ENCODE data around the gene CASP2.

- TF ChIP-seq CTCF (IDR thresholded peaks at IDR 0.05; ENCODE audit: low read depth, low read length) (no peak), EZH2phosphoT487 (IDR thresholded peaks at IDR 0.05; ENCODE audit: low read depth) (no peak)
These were observed 15.6 kb downstream of the CASP2 start for GRCh38 chr7:143303733-143304132.
